Ascending aorta (tissue), 2 donors: ENCODE results near the gene PLAAT5. TPM values are rescaled to one million over a fixed set of nuclear protein-coding genes. Genes with fewer than 3 reads are reported as not detected.
"Not testable (repeated sequence)": the region's sequence is repeated elsewhere in the genome, so short reads cannot be mapped to it uniquely, and the experiment has no call there.

Experiments used
- DNase-seq, 2 donors: peaks; one replicate each; pipeline ENCODE4 v3.0.0-alpha.2; 2019; ENCODE audit warnings: low spot score in 2 of 2
- H3K27ac ChIP-seq, 2 donors: fragments of 200-600 bp; sonication (generic); one replicate each; pipeline ENCODE4 v1.5.1; 2016 to 2017; ENCODE audit warnings: mild to moderate bottlenecking in 1 of 2
- H3K27me3 ChIP-seq: fragments of 200-600 bp; sonication (generic); one replicate; pipeline ENCODE4 v1.5.1; 2017
- H3K36me3 ChIP-seq, 2 donors: fragments of 200-600 bp; sonication (generic); one replicate each; pipeline ENCODE4 v1.5.1; 2016
- H3K4me1 ChIP-seq, 2 donors: fragments of 200-600 bp; sonication (generic); one replicate each; pipeline ENCODE4 v1.5.1; 2016 to 2017; ENCODE audit warnings: mild to moderate bottlenecking in 1 of 2
- H3K4me3 ChIP-seq, 2 donors: fragments of 200-600 bp; sonication (generic); one replicate each; pipeline ENCODE4 v1.5.1; 2016 to 2017; ENCODE audit warnings: mild to moderate bottlenecking in 1 of 2
- H3K9me3 ChIP-seq, 2 donors: fragments of 200-600 bp; sonication (generic); one replicate each; pipeline ENCODE4 v1.5.1; 2016
- CTCF ChIP-seq, 3 experiments: fragments of 200-600 bp in 2 of 3; fragments of 450-650 bp in 1 of 3; sonication (generic) in 2 of 3; IDR thresholded peaks; one replicate each; pipeline ENCODE4 v1.5.1; 2016 to 2019; ENCODE audit warnings: antibody characterized with exemption in 3 of 3, mild to moderate bottlenecking in 1 of 3, moderate library complexity in 1 of 3
- intact Hi-C: fragments of 100-400 bp; cut with DNase I; formaldehyde crosslinking; loops from one replicate; pipeline ENCODE4 v1.15.1; 2023
- total RNA-seq: library from RNA; depleted of rRNA; stranded (reverse); fragments of >200 nt; gene quantifications from one replicate; pipeline ENCODE4 v1.1.0, GENCODE V29; 2016

The PLAAT5 gene
- total RNA-seq, 1 donor from 2014 or later, result 0.21 TPM

GRCh38 chr11:63534076-63534475 is 43.1 kb upstream of the PLAAT5 start:
- Histone ChIP-seq H3K4me3 (no peak overlapping the region), H3K27me3 (no peaks in the 10 kb centered on the region), H3K27ac (no peak overlapping the region), H3K36me3 (no peaks in the 10 kb centered on the region), H3K9me3 (no peaks in the 10 kb centered on the region), H3K4me1 (peaks cover 7 to 21% of the 10 kb centered on the region in 2 donors)
- intact Hi-C loops, result no loop called here
- TF ChIP-seq CTCF (IDR thresholded peaks at IDR 0.05), result no peak
- DNase-seq, result no peak

- TF ChIP-seq CTCF (IDR thresholded peaks at IDR 0.05), result no peak
- no peaks in the 10 kb centered on the region for H3K27me3 ChIP-seq
- H3K36me3 ChIP-seq, result no peaks in the 10 kb centered on the region
- intact Hi-C loops, result no loop called here
- H3K27ac ChIP-seq, result no peak overlapping the region
- peaks cover 3 to 18% of the 10 kb centered on the region in 2 donors for H3K4me1 ChIP-seq
- no peaks in the 10 kb centered on the region for H3K9me3 ChIP-seq
- no peak for DNase-seq
- H3K4me3 ChIP-seq, result no peak overlapping the region
Observed at GRCh38 chr11:63532799-63533475, 42.0 kb upstream of the PLAAT5 start.

GRCh38 chr11:63532117-63532516 is 41.1 kb upstream of the PLAAT5 start:
- no peaks in the 10 kb centered on the region for H3K9me3 ChIP-seq
- DNase-seq, result no peak
- H3K27me3 ChIP-seq, result no peaks in the 10 kb centered on the region
- TF ChIP-seq CTCF (IDR thresholded peaks at IDR 0.05), result no peak
- peak overlapping the region in 1 of 2 donors; percentile 37 for H3K27ac ChIP-seq
- no peaks in the 10 kb centered on the region for H3K36me3 ChIP-seq
- peaks cover 0 to 13% of the 10 kb centered on the region in 2 donors for H3K4me1 ChIP-seq
- intact Hi-C loops, result no loop called here
- no peak overlapping the region for H3K4me3 ChIP-seq

- H3K27me3 ChIP-seq, H3K4me3 ChIP-seq, H3K9me3 ChIP-seq, H3K36me3 ChIP-seq, intact Hi-C loops: not testable (repeated sequence)
- Histone ChIP-seq H3K27ac (peak overlapping the region; percentile 30 to 38), H3K4me1 (peaks cover 0 to 11% of the 10 kb centered on the region in 2 donors)
- peak in 1 of 2 donors; percentile 73 for DNase-seq
Observed at GRCh38 chr11:63531074-63531792, 40.3 kb upstream of the PLAAT5 start.

GRCh38 chr11:63530021-63530420 is 39.1 kb upstream of the PLAAT5 start:
- Histone ChIP-seq H3K27me3 (no peaks in the 10 kb centered on the region), H3K27ac (no peak overlapping the region), H3K4me1 (peaks cover 0 to 6% of the 10 kb centered on the region in 2 donors), H3K4me3 (no peak overlapping the region), H3K9me3 (no peaks in the 10 kb centered on the region), H3K36me3 (no peaks in the 10 kb centered on the region)
- intact Hi-C loops, result no loop called here
- no peak for TF ChIP-seq CTCF (IDR thresholded peaks at IDR 0.05)
- DNase-seq, result no peak

- H3K36me3 ChIP-seq, H3K27ac ChIP-seq, intact Hi-C loops, H3K9me3 ChIP-seq, H3K4me3 ChIP-seq, H3K27me3 ChIP-seq, DNase-seq, H3K4me1 ChIP-seq: not testable (repeated sequence)
Observed at GRCh38 chr11:63529373-63529772, 38.4 kb upstream of the PLAAT5 start.

GRCh38 chr11:63528729-63529278 is 37.8 kb upstream of the PLAAT5 start:
- DNase-seq, H3K4me1 ChIP-seq, H3K4me3 ChIP-seq, H3K27me3 ChIP-seq, H3K9me3 ChIP-seq, H3K36me3 ChIP-seq, H3K27ac ChIP-seq, intact Hi-C loops: not testable (repeated sequence)

- H3K27me3 ChIP-seq, H3K4me1 ChIP-seq, H3K9me3 ChIP-seq, H3K27ac ChIP-seq, DNase-seq, intact Hi-C loops, H3K4me3 ChIP-seq, H3K36me3 ChIP-seq: not testable (repeated sequence)
Observed at GRCh38 chr11:63528156-63528555, 37.2 kb upstream of the PLAAT5 start.
